NCI-H82 (cell line): Measurements from ENCODE around the gene EXOC6B.
"Not testable (repeated sequence)": the region's sequence is repeated elsewhere in the genome, so short reads cannot be mapped to it uniquely, and the experiment has no call there.

Experiments
- DNase-seq: peaks from one replicate; lab custom pipeline; 2025; lab: John Stamatoyannopoulos, UW

The EXOC6B gene

DNA sequence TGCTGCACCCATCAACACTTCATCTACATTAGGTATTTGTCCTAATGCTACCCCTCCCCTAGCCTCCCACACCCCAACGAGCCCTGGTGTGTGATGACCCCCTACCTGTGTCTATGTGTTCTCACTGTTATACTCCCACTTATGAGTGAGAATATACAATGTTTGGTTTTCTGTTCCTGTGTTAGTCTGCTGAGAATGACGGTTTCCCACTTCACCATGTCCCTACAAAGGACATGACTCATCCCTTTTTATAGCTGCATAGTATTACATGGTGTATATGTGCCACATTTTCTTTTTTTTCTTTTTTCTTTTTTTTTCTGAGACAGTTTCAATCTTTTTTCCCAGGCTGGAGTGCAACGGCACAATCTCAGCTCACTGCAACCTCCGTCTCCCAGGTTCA lies 394.1 kb downstream of the EXOC6B start:
- no peak for DNase-seq

- no peak for DNase-seq
Measured at GRCh38 chr2:72427022-72427861, 398.6 kb downstream of the EXOC6B start.

- DNase-seq = no peak
Measured at GRCh38 chr2:72425996-72426395, 399.8 kb downstream of the EXOC6B start.

GRCh38 chr2:72423756-72424155 lies 402.1 kb downstream of the EXOC6B start:
- DNase-seq = no peak

- DNase-seq = not testable (repeated sequence)
Measured at GRCh38 chr2:72421771-72422379, 404.0 kb downstream of the EXOC6B start.

- no peak for DNase-seq
Measured at GRCh38 chr2:72415781-72416475, 409.9 kb downstream of the EXOC6B start.

GRCh38 chr2:72415241-72415661 lies 410.6 kb downstream of the EXOC6B start:
- no peak for DNase-seq

- no peak for DNase-seq
Measured at GRCh38 chr2:72414137-72414760, 411.6 kb downstream of the EXOC6B start.

DNA sequence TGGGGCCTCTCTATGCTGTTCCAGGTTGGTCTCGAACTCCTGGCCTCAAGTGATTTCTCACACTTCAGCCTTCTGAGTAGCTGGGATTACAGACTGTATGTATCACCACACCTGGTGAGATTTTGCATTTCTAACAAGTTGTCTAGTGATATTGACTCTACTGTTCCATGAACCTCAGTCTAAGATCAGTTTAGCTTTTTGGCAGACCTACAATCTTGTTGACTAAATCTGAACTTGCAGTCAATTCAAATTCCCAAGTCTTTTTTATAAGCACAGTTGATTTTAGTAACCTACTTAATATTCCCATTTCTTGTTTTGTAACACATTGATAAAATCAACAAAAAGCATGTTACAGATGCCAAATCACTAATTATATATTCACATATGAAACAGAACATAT lies 412.1 kb downstream of the EXOC6B start:
- no peak for DNase-seq

DNA sequence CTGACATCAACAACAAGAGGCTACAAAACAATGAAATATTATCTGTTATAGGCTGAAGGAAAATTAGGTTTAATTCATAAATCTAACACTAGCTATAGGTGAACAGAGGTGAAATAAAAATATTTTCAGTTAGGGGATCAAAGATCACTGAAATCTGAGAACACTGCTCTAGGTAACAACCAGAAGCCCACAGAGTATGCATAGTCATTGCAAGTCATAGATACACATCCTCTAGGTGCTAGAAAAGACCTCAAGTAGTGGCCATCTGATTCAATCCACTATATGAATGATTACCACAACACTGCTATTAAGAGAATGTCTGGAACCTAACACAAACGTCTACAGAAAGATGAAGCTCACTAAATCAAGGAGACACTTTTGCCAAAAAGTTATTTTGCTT lies 413.6 kb downstream of the EXOC6B start:
- DNase-seq = no peak

- no peak for DNase-seq
Measured at GRCh38 chr2:72399879-72400278, 426.0 kb downstream of the EXOC6B start.

- no peak for DNase-seq
Measured at GRCh38 chr2:72395096-72395495, 430.7 kb downstream of the EXOC6B start.

- DNase-seq = no peak
Measured at GRCh38 chr2:72394541-72395070, 431.2 kb downstream of the EXOC6B start.

DNA sequence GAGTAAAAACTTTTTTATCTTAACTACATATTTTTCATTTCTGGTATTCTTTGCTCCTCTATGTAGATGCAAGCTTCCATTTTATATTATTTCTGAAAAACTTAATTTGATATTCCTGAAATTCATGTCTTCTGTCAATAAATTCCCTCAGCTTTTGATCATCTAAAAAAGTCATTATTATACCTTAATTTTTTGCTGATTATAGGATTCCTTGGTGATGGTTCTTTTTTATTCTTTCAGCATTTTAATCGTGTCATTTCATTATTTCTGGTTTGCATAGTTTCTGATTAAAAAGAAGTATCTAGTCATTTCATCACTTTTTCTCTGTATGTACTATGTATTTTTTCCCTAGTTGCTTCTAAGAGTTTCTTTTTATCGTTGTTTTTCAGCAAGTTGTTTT lies 436.4 kb downstream of the EXOC6B start:
- DNase-seq = no peak

GRCh38 chr2:72388263-72388662 lies 437.6 kb downstream of the EXOC6B start:
- DNase-seq = no peak

DNA sequence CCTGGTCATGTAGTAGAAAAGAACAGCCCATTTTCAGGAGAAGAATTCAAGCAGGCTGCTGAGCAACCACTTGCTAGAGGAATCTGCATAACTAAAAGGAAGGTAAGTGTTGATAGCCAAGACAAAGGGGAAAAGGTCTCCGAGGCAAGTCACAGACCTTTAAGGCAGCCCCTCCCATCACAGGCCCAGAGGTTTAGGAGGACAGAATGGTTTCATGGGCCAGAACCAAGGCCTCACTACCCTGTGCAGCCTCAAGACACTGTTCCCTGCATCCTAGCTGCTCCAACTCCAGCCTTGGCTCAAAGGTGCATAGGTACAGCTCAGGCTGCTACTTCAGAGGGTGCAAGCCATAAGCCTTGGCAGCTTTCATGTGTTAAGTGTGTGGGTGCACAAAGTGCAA lies 439.5 kb downstream of the EXOC6B start:
- DNase-seq = no peak

- DNase-seq = no peak
Measured at GRCh38 chr2:72378753-72379348, 447.0 kb downstream of the EXOC6B start.

DNA sequence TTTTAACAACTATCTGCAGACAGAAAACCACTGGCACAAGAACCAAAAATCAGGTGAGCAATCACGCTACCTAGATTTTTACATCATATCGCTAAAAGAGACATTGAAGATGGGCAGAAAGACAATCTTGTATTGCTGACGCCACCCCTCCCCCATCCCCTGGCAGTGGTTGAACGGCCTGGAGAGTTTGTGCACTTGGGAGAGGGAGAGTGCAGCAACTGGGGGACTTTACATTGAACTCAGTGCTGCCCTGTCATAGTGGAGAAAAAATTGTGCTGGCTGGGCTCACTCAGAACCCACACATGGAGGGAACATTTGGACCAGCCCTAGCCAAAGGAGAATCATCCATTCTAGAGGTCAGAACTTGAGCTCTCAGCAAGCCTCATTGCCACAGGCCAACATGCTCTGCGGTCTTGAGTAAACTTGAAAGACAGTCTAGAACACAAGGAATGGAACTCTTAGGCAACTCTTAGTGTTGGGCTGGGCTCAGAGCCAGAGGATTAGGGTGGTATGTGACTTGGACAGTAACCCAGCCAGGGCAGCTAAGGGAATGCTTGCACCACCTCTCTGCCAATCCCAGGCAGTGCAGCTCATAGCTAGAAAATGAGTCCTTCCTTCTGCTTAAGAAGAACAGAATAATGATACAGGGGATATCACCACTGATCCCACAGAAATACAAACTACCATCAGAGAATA lies 458.2 kb downstream of the EXOC6B start:
- DNase-seq = peak; percentile 52

- no peak for DNase-seq
Measured at GRCh38 chr2:72363406-72363805, 462.4 kb downstream of the EXOC6B start.

- DNase-seq = no peak
Measured at GRCh38 chr2:72362733-72363132, 463.1 kb downstream of the EXOC6B start.

DNA sequence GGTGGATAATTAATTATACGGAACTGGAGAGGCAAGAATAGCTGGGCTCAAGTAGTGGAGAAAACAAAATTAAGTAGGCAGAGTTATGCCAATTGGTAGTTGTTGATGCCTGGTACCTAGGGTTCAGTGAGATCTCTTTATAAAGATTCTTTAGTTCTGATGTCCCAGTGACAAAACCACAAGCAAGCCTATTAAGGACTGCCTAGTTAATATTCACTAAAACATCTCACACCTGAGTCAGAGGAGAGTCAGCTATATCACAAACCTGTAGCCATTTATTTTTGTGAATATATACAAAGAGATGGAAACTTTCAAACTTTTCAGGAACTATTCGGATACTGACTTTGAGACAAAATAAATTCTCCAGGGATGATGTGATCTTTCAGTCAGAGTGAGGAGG lies 464.3 kb downstream of the EXOC6B start:
- no peak for DNase-seq
